ENCODE data around the gene CAGE1. TPM values are rescaled to one million over a fixed set of nuclear protein-coding genes. Genes with fewer than 3 reads are reported as not detected.

Gene CAGE1
- total and polyA plus RNA-seq, 4 experiments from 2014 or later = 0.05 to 0.33 (median 0.17) TPM; not detected in 1

GRCh38 chr6:7419065-7419464 lies 29.5 kb upstream of the CAGE1 start:
- CTCF ChIA-PET (ENCODE audit: partially characterized antibody) = interaction anchor here (1.6 kb wide), 1 partner anchor 9 kb away, joined by 3 read pairs; no protein-coding TSS in a partner anchor
- intact Hi-C loops (cut with micrococcal nuclease) = no loop called here
- no peaks in the 10 kb centered on the region for H3K27me3 Mint-ChIP-seq
- Histone ChIP-seq H3K4me1 (ENCODE audit: insufficient read depth, low read length) (no peaks in the 10 kb centered on the region), H3K27ac (ENCODE audit: low read depth, low read length) (no peak overlapping the region), H3K9me3 (ENCODE audit: control insufficient read depth in 1 of 2, low read length in 2 of 2) (no peaks in the 10 kb centered on the region), H3K36me3 (ENCODE audit: insufficient read depth, low read length) (peaks cover 27% of the 10 kb centered on the region), H3K27me3 (ENCODE audit: insufficient read depth, low read length) (no peaks in the 10 kb centered on the region), H3K4me3 (ENCODE audit: low read length in 2 of 2) (no peak overlapping the region)
- H3K4me1 Mint-ChIP-seq = peaks cover 0 to 2% (median 0%) of the 10 kb centered on the region in 4 donors
- peaks cover 43 to 45% of the 10 kb centered on the region in 2 donors for H3K36me3 Mint-ChIP-seq
- peak overlapping the region in 2 of 7 donors; percentile 46 to 67 for H3K27ac Mint-ChIP-seq
- no peak overlapping the region for H3K4me3 Mint-ChIP-seq
- POLR2A ChIA-PET (ENCODE audit: partially characterized antibody) = no interaction called here
- DNase-seq = no peak
- no peaks in the 10 kb centered on the region for H3K9me3 Mint-ChIP-seq

GRCh38 chr6:7418238-7418905 lies 28.8 kb upstream of the CAGE1 start:
- POLR2A ChIA-PET (ENCODE audit: partially characterized antibody) = no interaction called here
- H3K27me3 Mint-ChIP-seq = no peaks in the 10 kb centered on the region
- no peaks in the 10 kb centered on the region for H3K9me3 Mint-ChIP-seq
- H3K4me1 Mint-ChIP-seq = peaks cover 0 to 2% (median 0%) of the 10 kb centered on the region in 4 donors
- no peaks in the 10 kb centered on the region for H3K27me3 ChIP-seq (ENCODE audit: insufficient read depth, low read length)
- peak overlapping the region in 4 of 7 donors; percentile 2 to 44 (median 19) for H3K27ac Mint-ChIP-seq
- no peak for DNase-seq
- H3K4me1 ChIP-seq (ENCODE audit: insufficient read depth, low read length) = no peaks in the 10 kb centered on the region
- CTCF ChIA-PET (ENCODE audit: partially characterized antibody) = no interaction called here
- intact Hi-C loops (cut with micrococcal nuclease) = no loop called here
- no peak overlapping the region for H3K4me3 Mint-ChIP-seq
- peaks cover 34% of the 10 kb centered on the region for H3K36me3 ChIP-seq (ENCODE audit: insufficient read depth, low read length)
- H3K9me3 ChIP-seq (ENCODE audit: control insufficient read depth in 1 of 2, low read length in 2 of 2) = no peaks in the 10 kb centered on the region
- no peak overlapping the region for H3K27ac ChIP-seq (ENCODE audit: low read depth, low read length)
- no peak overlapping the region for H3K4me3 ChIP-seq (ENCODE audit: low read length in 2 of 2)
- peaks cover 47 to 52% of the 10 kb centered on the region in 2 donors for H3K36me3 Mint-ChIP-seq

GRCh38 chr6:7417684-7418083 lies 28.1 kb upstream of the CAGE1 start:
- H3K4me3 Mint-ChIP-seq = no peak overlapping the region

GRCh38 chr6:7414811-7415210 lies 25.3 kb upstream of the CAGE1 start:
- DNase-seq = no peak
- H3K9me3 Mint-ChIP-seq = no peaks in the 10 kb centered on the region
- H3K27ac Mint-ChIP-seq = peak overlapping the region in 1 of 7 donors; percentile 19
- no peak overlapping the region for H3K27ac ChIP-seq (ENCODE audit: low read depth, low read length)
- no peak overlapping the region for H3K4me3 ChIP-seq (ENCODE audit: low read length in 2 of 2)
- peaks cover 51% of the 10 kb centered on the region for H3K36me3 ChIP-seq (ENCODE audit: insufficient read depth, low read length)
- H3K4me1 Mint-ChIP-seq = peaks cover 0 to 2% (median 0%) of the 10 kb centered on the region in 4 donors
- H3K4me3 Mint-ChIP-seq = no peak overlapping the region
- peaks cover 60 to 75% of the 10 kb centered on the region in 2 donors for H3K36me3 Mint-ChIP-seq
- ChIA-PET CTCF (ENCODE audit: partially characterized antibody) (no interaction called here), POLR2A (ENCODE audit: partially characterized antibody) (no interaction called here)
- no peaks in the 10 kb centered on the region for H3K27me3 ChIP-seq (ENCODE audit: insufficient read depth, low read length)
- H3K27me3 Mint-ChIP-seq = no peaks in the 10 kb centered on the region
- H3K4me1 ChIP-seq (ENCODE audit: insufficient read depth, low read length) = no peaks in the 10 kb centered on the region
- H3K9me3 ChIP-seq (ENCODE audit: control insufficient read depth in 1 of 2, low read length in 2 of 2) = no peaks in the 10 kb centered on the region
- intact Hi-C loops (cut with micrococcal nuclease) = no loop called here

More at GRCh38 chr6:7417684-7418083, 28.1 kb upstream of the CAGE1 start:
- DNase-seq = no peak
- POLR2A ChIA-PET (ENCODE audit: partially characterized antibody) = no interaction called here
- Histone ChIP-seq H3K27me3 (ENCODE audit: insufficient read depth, low read length) (no peaks in the 10 kb centered on the region), H3K9me3 (ENCODE audit: control insufficient read depth in 1 of 2, low read length in 2 of 2) (no peaks in the 10 kb centered on the region), H3K4me1 (ENCODE audit: insufficient read depth, low read length) (no peaks in the 10 kb centered on the region), H3K4me3 (ENCODE audit: low read length in 2 of 2) (no peak overlapping the region), H3K27ac (ENCODE audit: low read depth, low read length) (no peak overlapping the region), H3K36me3 (ENCODE audit: insufficient read depth, low read length) (peaks cover 39% of the 10 kb centered on the region)
- peaks cover 0 to 2% (median 0%) of the 10 kb centered on the region in 4 donors for H3K4me1 Mint-ChIP-seq
- no peaks in the 10 kb centered on the region for H3K9me3 Mint-ChIP-seq
- CTCF ChIA-PET (ENCODE audit: partially characterized antibody) = no interaction called here
- H3K36me3 Mint-ChIP-seq = peaks cover 47 to 57% of the 10 kb centered on the region in 2 donors
- intact Hi-C loops (cut with micrococcal nuclease) = no loop called here
- H3K27me3 Mint-ChIP-seq = no peaks in the 10 kb centered on the region
- peak overlapping the region in 1 of 7 donors; percentile 2 for H3K27ac Mint-ChIP-seq

GRCh38 chr6:7413151-7413823 lies 23.7 kb upstream of the CAGE1 start:
- H3K4me3 ChIP-seq (ENCODE audit: low read length in 2 of 2) = no peak overlapping the region
- DNase-seq = no peak
- H3K27ac ChIP-seq (ENCODE audit: low read depth, low read length) = no peak overlapping the region
- Mint-ChIP-seq H3K27ac (no peak overlapping the region), H3K36me3 (peaks cover 55 to 68% of the 10 kb centered on the region in 2 donors), H3K4me3 (no peak overlapping the region), H3K4me1 (no peaks in the 10 kb centered on the region), H3K9me3 (no peaks in the 10 kb centered on the region), H3K27me3 (no peaks in the 10 kb centered on the region)
- no peaks in the 10 kb centered on the region for H3K27me3 ChIP-seq (ENCODE audit: insufficient read depth, low read length)
- CTCF ChIA-PET (ENCODE audit: partially characterized antibody) = no interaction called here
- intact Hi-C loops (cut with micrococcal nuclease) = no loop called here
- POLR2A ChIA-PET (ENCODE audit: partially characterized antibody) = no interaction called here
- H3K4me1 ChIP-seq (ENCODE audit: insufficient read depth, low read length) = no peaks in the 10 kb centered on the region
- H3K9me3 ChIP-seq (ENCODE audit: control insufficient read depth in 1 of 2, low read length in 2 of 2) = no peaks in the 10 kb centered on the region
- H3K36me3 ChIP-seq (ENCODE audit: insufficient read depth, low read length) = peaks cover 56% of the 10 kb centered on the region

GRCh38 chr6:7411328-7411727 lies 21.8 kb upstream of the CAGE1 start:
- CTCF ChIA-PET (ENCODE audit: partially characterized antibody) = interaction anchor here (1.4 kb wide), 1 partner anchor 46 kb away, joined by 3 read pairs; no protein-coding TSS in a partner anchor
- DNase-seq = no peak
- intact Hi-C loops (cut with micrococcal nuclease) = no loop called here
- no peak overlapping the region for H3K27ac ChIP-seq (ENCODE audit: low read depth, low read length)
- H3K36me3 ChIP-seq (ENCODE audit: insufficient read depth, low read length) = peaks cover 68% of the 10 kb centered on the region
- H3K27me3 Mint-ChIP-seq = no peaks in the 10 kb centered on the region
- peaks cover 58 to 71% of the 10 kb centered on the region in 2 donors for H3K36me3 Mint-ChIP-seq
- peak overlapping the region in 1 of 7 donors; percentile 48 for H3K27ac Mint-ChIP-seq
- POLR2A ChIA-PET (ENCODE audit: partially characterized antibody) = no interaction called here
- H3K9me3 Mint-ChIP-seq = no peaks in the 10 kb centered on the region
- H3K4me1 Mint-ChIP-seq = no peaks in the 10 kb centered on the region
- no peaks in the 10 kb centered on the region for H3K9me3 ChIP-seq (ENCODE audit: control insufficient read depth in 1 of 2, low read length in 2 of 2)
- no peaks in the 10 kb centered on the region for H3K4me1 ChIP-seq (ENCODE audit: insufficient read depth, low read length)
- H3K4me3 Mint-ChIP-seq = no peak overlapping the region
- no peak overlapping the region for H3K4me3 ChIP-seq (ENCODE audit: low read length in 2 of 2)
- no peaks in the 10 kb centered on the region for H3K27me3 ChIP-seq (ENCODE audit: insufficient read depth, low read length)

- Histone ChIP-seq H3K36me3 (ENCODE audit: insufficient read depth, low read length) (peaks cover 69% of the 10 kb centered on the region), H3K4me3 (ENCODE audit: low read length in 2 of 2) (no peak overlapping the region), H3K9me3 (ENCODE audit: control insufficient read depth in 1 of 2, low read length in 2 of 2) (no peaks in the 10 kb centered on the region), H3K27ac (ENCODE audit: low read depth, low read length) (no peak overlapping the region), H3K27me3 (ENCODE audit: insufficient read depth, low read length) (no peaks in the 10 kb centered on the region), H3K4me1 (ENCODE audit: insufficient read depth, low read length) (no peaks in the 10 kb centered on the region)
- CTCF ChIA-PET (ENCODE audit: partially characterized antibody) = interaction anchor here (1.4 kb wide), 1 partner anchor 46 kb away, joined by 3 read pairs; no protein-coding TSS in a partner anchor
- no peak for DNase-seq
- Mint-ChIP-seq H3K4me3 (no peak overlapping the region), H3K9me3 (no peaks in the 10 kb centered on the region), H3K27me3 (no peaks in the 10 kb centered on the region), H3K36me3 (peaks cover 63 to 70% of the 10 kb centered on the region in 2 donors), H3K4me1 (no peaks in the 10 kb centered on the region), H3K27ac (no peak overlapping the region)
- intact Hi-C loops (cut with micrococcal nuclease) = no loop called here
- POLR2A ChIA-PET (ENCODE audit: partially characterized antibody) = no interaction called here
Measured at GRCh38 chr6:7410851-7411250, 21.3 kb upstream of the CAGE1 start.

Data from CD4-positive, alpha-beta memory T cell (primary cell).